K562 (cell line): ENCODE data around the gene PPM1N. TPM values are rescaled to one million over a fixed set of nuclear protein-coding genes. Genes with fewer than 3 reads are reported as not detected.

Experiments
- CREB1 ChIP-seq, 2 experiments: sonication (generic) in 1 of 2; formaldehyde crosslinking in 1 of 2; IDR thresholded peaks; 2 replicates each; pipeline versions ENCODE4 v1.6.1 to v1.8.0; 2012 to 2022; ENCODE audit warnings: inconsistent platforms in 1 of 2, mild to moderate bottlenecking in 1 of 2, missing genetic modification reagents in 1 of 2, moderate library complexity in 1 of 2
- CXXC5 ChIP-seq: fragments of 250-450 bp; sonication (Bioruptor Pico); IDR thresholded peaks from 2 replicates; pipeline ENCODE4 v1.8.0; 2022; ENCODE audit warnings: inconsistent platforms, mild to moderate bottlenecking, moderate library complexity
- E4F1 ChIP-seq: fragments of 250-450 bp; sonication (Bioruptor Pico); IDR thresholded peaks from 2 replicates; pipeline ENCODE4 v1.5.0; 2021; ENCODE audit warnings: mild to moderate bottlenecking, borderline replicate concordance
- EP300 ChIP-seq: IDR thresholded peaks from 2 replicates; pipeline ENCODE4 v1.6.1; 2012; ENCODE audit warnings: low read length, improper control_type of control experiment
- GABPA ChIP-seq: fragments of 200-800 bp; sonication (Bioruptor generic); conservative IDR thresholded peaks from 2 replicates; pipeline ENCODE4 v1.6.1; 2016; ENCODE audit warnings: low read depth, missing genetic modification characterization, missing compliant biosample characterization
- IFI16 ChIP-seq: fragments of 250-450 bp; sonication (Bioruptor Pico); IDR thresholded peaks from 2 replicates; pipeline ENCODE4 v2.1.2; 2022; ENCODE audit warnings: mild to moderate bottlenecking, inconsistent platforms
- KAT7 ChIP-seq: sonication (generic); formaldehyde crosslinking; IDR thresholded peaks from 2 replicates; pipeline ENCODE4 v1.8.0; 2022; ENCODE audit warnings: missing genetic modification reagents, mild to moderate bottlenecking, borderline replicate concordance
- NCOR1 ChIP-seq: fragments of 450-650 bp; IDR thresholded peaks from 2 replicates; pipeline ENCODE4 v1.6.1; 2016; ENCODE audit warnings: mild to moderate bottlenecking, moderate library complexity
- NR2C2 ChIP-seq, 2 experiments: fragments of 200-800 bp in 1 of 2; sonication (Bioruptor generic) in 1 of 2; sonication (generic) in 1 of 2; formaldehyde crosslinking in 1 of 2; IDR thresholded peaks; 2 replicates each; pipeline versions ENCODE4 v1.6.1 to v1.8.0; 2016 to 2022; ENCODE audit warnings: mild to moderate bottlenecking in 1 of 2, missing compliant biosample characterization in 1 of 2, missing genetic modification characterization in 1 of 2, missing genetic modification reagents in 1 of 2
- RBBP5 ChIP-seq: fragments of 200-600 bp; sonication (generic); IDR thresholded peaks from 2 replicates; pipeline ENCODE4 v1.6.1; 2012; ENCODE audit warnings: borderline replicate concordance, mild to moderate bottlenecking, low read length, control low read depth, inconsistent platforms; ENCODE audit not compliant: insufficient read depth, poor library complexity, severe bottlenecking
- SAP30 ChIP-seq: fragments of 200-600 bp; sonication (generic); IDR thresholded peaks from 2 replicates; pipeline ENCODE4 v1.6.1; 2012; ENCODE audit warnings: borderline replicate concordance, low read depth, mild to moderate bottlenecking, moderate library complexity, low read length, control low read depth, inconsistent platforms; ENCODE audit not compliant: insufficient read depth, poor library complexity, severe bottlenecking
- SMAD3 ChIP-seq: fragments of 450-650 bp; formaldehyde crosslinking; conservative IDR thresholded peaks from 2 replicates; pipeline ENCODE4 v1.4.0; 2020; ENCODE audit warnings: mild to moderate bottlenecking
- ZFP36 ChIP-seq: fragments of 150-350 bp; IDR thresholded peaks from 2 replicates; pipeline ENCODE4 v1.6.1; 2018; ENCODE audit warnings: low read length, low read depth; ENCODE audit not compliant: partially characterized antibody
- ZNF124 ChIP-seq: sonication (generic); formaldehyde crosslinking; IDR thresholded peaks from 2 replicates; pipeline ENCODE4 v1.8.1; 2022; ENCODE audit warnings: missing genetic modification reagents
- ZNF324 ChIP-seq: fragments of 250-450 bp; sonication (Bioruptor Pico); IDR thresholded peaks from 2 replicates; pipeline ENCODE4 v1.4.0; 2020; ENCODE audit warnings: mild to moderate bottlenecking
- polyA plus RNA-seq, 8 experiments: library from polyadenylated mRNA; depleted of rRNA in 4 of 8; stranded (reverse) in 5 of 8; unstranded in 3 of 8; fragments of >200 nt; fragmentation: Nextera tagmentation in 2 of 8; fragmentation: Illumina TruSeq in 1 of 8; extraction: Ambion mirVana in 2 of 8; extraction: Trizol in 1 of 8; gene quantifications; 2 replicates each; pipeline versions ENCODE4 v1.2.1 to v1.2.3, GENCODE V29; 2011 to 2014; ENCODE audit warnings: inconsistent platforms in 1 of 8, missing spikeins in 1 of 8
- total RNA-seq, 7 experiments: library from RNA; depleted of rRNA in 6 of 7; stranded (reverse); fragments of >200 nt in 6 of 7; fragmentation: Illumina TruSeq in 2 of 7; extraction: Trizol in 2 of 7; gene quantifications; 2 replicates each; pipeline versions ENCODE4 v1.2.1 to v1.2.3, GENCODE V29; 2011 to 2021; ENCODE audit warnings: low replicate concordance in 1 of 7
- TF ChIP-seq, protein P1 (sequence below), 2 experiments: fragments of 150-350 bp in 1 of 2; IDR thresholded peaks; 2 replicates each; pipeline ENCODE4 v1.6.1; 2012 to 2016; ENCODE audit warnings: low read depth in 2 of 2, low read length in 2 of 2, mild to moderate bottlenecking in 1 of 2, moderate library complexity in 1 of 2
- TF ChIP-seq, protein P2 (sequence below): fragments of 450-650 bp; IDR thresholded peaks from 2 replicates; pipeline ENCODE4 v1.6.1; 2016; ENCODE audit warnings: missing biosample characterization, missing genetic modification characterization
- TF ChIP-seq, protein P3 (sequence below): sonication (generic); formaldehyde crosslinking; IDR thresholded peaks from 2 replicates; pipeline ENCODE4 v1.9.0; 2022; ENCODE audit warnings: mild to moderate bottlenecking, missing genetic modification reagents

The PPM1N gene
- total and polyA plus RNA-seq, 9 of the 15 experiments (the other 6 are each of a cell fraction or from before 2014, with no cell fraction given): 4.5 to 15.6 (median 8.7) TPM

GRCh38 chr19:45496349-45496953, 1.8 kb upstream of the PPM1N start (continued):
- TF ChIP-seq, protein P1, sequence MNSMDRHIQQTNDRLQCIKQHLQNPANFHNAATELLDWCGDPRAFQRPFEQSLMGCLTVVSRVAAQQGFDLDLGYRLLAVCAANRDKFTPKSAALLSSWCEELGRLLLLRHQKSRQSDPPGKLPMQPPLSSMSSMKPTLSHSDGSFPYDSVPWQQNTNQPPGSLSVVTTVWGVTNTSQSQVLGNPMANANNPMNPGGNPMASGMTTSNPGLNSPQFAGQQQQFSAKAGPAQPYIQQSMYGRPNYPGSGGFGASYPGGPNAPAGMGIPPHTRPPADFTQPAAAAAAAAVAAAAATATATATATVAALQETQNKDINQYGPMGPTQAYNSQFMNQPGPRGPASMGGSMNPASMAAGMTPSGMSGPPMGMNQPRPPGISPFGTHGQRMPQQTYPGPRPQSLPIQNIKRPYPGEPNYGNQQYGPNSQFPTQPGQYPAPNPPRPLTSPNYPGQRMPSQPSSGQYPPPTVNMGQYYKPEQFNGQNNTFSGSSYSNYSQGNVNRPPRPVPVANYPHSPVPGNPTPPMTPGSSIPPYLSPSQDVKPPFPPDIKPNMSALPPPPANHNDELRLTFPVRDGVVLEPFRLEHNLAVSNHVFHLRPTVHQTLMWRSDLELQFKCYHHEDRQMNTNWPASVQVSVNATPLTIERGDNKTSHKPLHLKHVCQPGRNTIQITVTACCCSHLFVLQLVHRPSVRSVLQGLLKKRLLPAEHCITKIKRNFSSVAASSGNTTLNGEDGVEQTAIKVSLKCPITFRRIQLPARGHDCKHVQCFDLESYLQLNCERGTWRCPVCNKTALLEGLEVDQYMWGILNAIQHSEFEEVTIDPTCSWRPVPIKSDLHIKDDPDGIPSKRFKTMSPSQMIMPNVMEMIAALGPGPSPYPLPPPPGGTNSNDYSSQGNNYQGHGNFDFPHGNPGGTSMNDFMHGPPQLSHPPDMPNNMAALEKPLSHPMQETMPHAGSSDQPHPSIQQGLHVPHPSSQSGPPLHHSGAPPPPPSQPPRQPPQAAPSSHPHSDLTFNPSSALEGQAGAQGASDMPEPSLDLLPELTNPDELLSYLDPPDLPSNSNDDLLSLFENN (IDR thresholded peaks at IDR 0.05; ENCODE audit: low read depth in 2 of 2, low read length in 2 of 2): no peak
- no peak for TF ChIP-seq SMAD3 (CRISPR knock-in tag)
- TF ChIP-seq, protein P2, sequence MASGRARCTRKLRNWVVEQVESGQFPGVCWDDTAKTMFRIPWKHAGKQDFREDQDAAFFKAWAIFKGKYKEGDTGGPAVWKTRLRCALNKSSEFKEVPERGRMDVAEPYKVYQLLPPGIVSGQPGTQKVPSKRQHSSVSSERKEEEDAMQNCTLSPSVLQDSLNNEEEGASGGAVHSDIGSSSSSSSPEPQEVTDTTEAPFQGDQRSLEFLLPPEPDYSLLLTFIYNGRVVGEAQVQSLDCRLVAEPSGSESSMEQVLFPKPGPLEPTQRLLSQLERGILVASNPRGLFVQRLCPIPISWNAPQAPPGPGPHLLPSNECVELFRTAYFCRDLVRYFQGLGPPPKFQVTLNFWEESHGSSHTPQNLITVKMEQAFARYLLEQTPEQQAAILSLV (tag): no peak
- TF ChIP-seq RBBP5: peak; percentile 32
- peak; percentile 41; the same call in 1 of the 2 replicates for TF ChIP-seq KAT7 (CRISPR knock-in tag)
- TF ChIP-seq NR2C2 (CRISPR knock-in tag; IDR thresholded peaks at IDR 0.05): no peak
- no peak for TF ChIP-seq NR2C2 (tag; IDR thresholded peaks at IDR 0.05)
- no peak for TF ChIP-seq EP300
- TF ChIP-seq, protein P3, sequence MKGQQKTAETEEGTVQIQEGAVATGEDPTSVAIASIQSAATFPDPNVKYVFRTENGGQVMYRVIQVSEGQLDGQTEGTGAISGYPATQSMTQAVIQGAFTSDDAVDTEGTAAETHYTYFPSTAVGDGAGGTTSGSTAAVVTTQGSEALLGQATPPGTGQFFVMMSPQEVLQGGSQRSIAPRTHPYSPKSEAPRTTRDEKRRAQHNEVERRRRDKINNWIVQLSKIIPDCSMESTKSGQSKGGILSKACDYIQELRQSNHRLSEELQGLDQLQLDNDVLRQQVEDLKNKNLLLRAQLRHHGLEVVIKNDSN (CRISPR knock-in tag): 0 out of 2 replicates have a peak, but pooled peaks have one; percentile 26
- no peak for TF ChIP-seq E4F1 (CRISPR knock-in tag)
- no peak for TF ChIP-seq GABPA
- TF ChIP-seq ZNF324 (CRISPR knock-in tag): no peak
- peak; percentile 57 for TF ChIP-seq CREB1 (IDR thresholded peaks at IDR 0.05)
- TF ChIP-seq CREB1 (CRISPR knock-in tag; IDR thresholded peaks at IDR 0.05): peak; percentile 78
- peak; percentile 93 for TF ChIP-seq SAP30
- no peak for TF ChIP-seq IFI16 (CRISPR knock-in tag)
- TF ChIP-seq CXXC5 (CRISPR knock-in tag): peak; percentile 82
- peak; percentile 86; the same call in 1 of the 2 replicates for TF ChIP-seq ZNF124
- no peak for TF ChIP-seq NCOR1
- no peak for TF ChIP-seq ZFP36
